Measurements from ENCODE around the gene AXIN1. TPM values are rescaled to one million over a fixed set of nuclear protein-coding genes. Genes with fewer than 3 reads are reported as not detected.
A peak's percentile ranks its signal among the peaks of the same experiment; 100 is the strongest.

AXIN1 gene
- total and polyA plus RNA-seq, 2 donors = 20.0 to 24.1 TPM

GRCh38 chr16:285146-286055 is 67.1 kb downstream of the AXIN1 start:
- 95% methylated on average over 48 of the region's 48 CpGs for WGBS
- Histone ChIP-seq H3K4me1 (ENCODE audit: control insufficient read depth in 2 of 2, insufficient read depth in 2 of 2, low read length in 2 of 2) (no peaks in the 10 kb centered on the region), H3K27me3 (ENCODE audit: control insufficient read depth in 2 of 2, insufficient read depth in 1 of 2, low read length in 1 of 2) (peaks cover 20 to 30% of the 10 kb centered on the region in 2 donors), H3K4me3 (ENCODE audit: low read length in 2 of 2) (no peak overlapping the region), H3K27ac (ENCODE audit: low read depth in 1 of 2, low read length in 1 of 2) (no peak overlapping the region), H3K9me3 (ENCODE audit: control insufficient read depth in 2 of 2, insufficient read depth in 1 of 2, low read length in 1 of 2) (peaks cover 0 to 21% of the 10 kb centered on the region in 2 donors), H3K36me3 (ENCODE audit: control insufficient read depth in 2 of 2, insufficient read depth in 2 of 2, low read length in 1 of 2) (peaks cover 27 to 36% of the 10 kb centered on the region in 2 donors)
- DNase-seq (ENCODE audit: low read depth in 6 of 9, low spot score in 9 of 9) = no peak

- peaks cover 30 to 37% of the 10 kb centered on the region in 2 donors for H3K27me3 ChIP-seq (ENCODE audit: control insufficient read depth in 2 of 2, insufficient read depth in 1 of 2, low read length in 1 of 2)
- peaks cover 19 to 32% of the 10 kb centered on the region in 2 donors for H3K36me3 ChIP-seq (ENCODE audit: control insufficient read depth in 2 of 2, insufficient read depth in 2 of 2, low read length in 1 of 2)
- no peak for DNase-seq (ENCODE audit: low read depth in 6 of 9, low spot score in 9 of 9)
- H3K4me1 ChIP-seq (ENCODE audit: control insufficient read depth in 2 of 2, insufficient read depth in 2 of 2, low read length in 2 of 2) = no peaks in the 10 kb centered on the region
- no peak overlapping the region for H3K27ac ChIP-seq (ENCODE audit: low read depth in 1 of 2, low read length in 1 of 2)
- H3K4me3 ChIP-seq (ENCODE audit: low read length in 2 of 2) = no peak overlapping the region
- H3K9me3 ChIP-seq (ENCODE audit: control insufficient read depth in 2 of 2, insufficient read depth in 1 of 2, low read length in 1 of 2) = peaks cover 0 to 21% of the 10 kb centered on the region in 2 donors
- WGBS = 94% methylated on average over 52 of the region's 52 CpGs
These were observed 68.1 kb downstream of the AXIN1 start for GRCh38 chr16:284204-285120.

- no peak for DNase-seq (ENCODE audit: low read depth in 6 of 9, low spot score in 9 of 9)
- peaks cover 9 to 19% of the 10 kb centered on the region in 2 donors for H3K36me3 ChIP-seq (ENCODE audit: control insufficient read depth in 2 of 2, insufficient read depth in 2 of 2, low read length in 1 of 2)
- no peak within 1 kb of the TSS for H3K4me3 ChIP-seq (ENCODE audit: low read length in 2 of 2)
- peaks cover 38 to 49% of the 10 kb centered on the region in 2 donors for H3K27me3 ChIP-seq (ENCODE audit: control insufficient read depth in 2 of 2, insufficient read depth in 1 of 2, low read length in 1 of 2)
- whole genome bisulfite sequencing = 90% methylated on average over 25 of the region's 25 CpGs
- H3K27ac ChIP-seq (ENCODE audit: low read depth in 1 of 2, low read length in 1 of 2) = no peak within 1 kb of the TSS
- H3K9me3 ChIP-seq (ENCODE audit: control insufficient read depth in 2 of 2, insufficient read depth in 1 of 2, low read length in 1 of 2) = peaks cover 0 to 21% of the 10 kb centered on the region in 2 donors
- H3K4me1 ChIP-seq (ENCODE audit: control insufficient read depth in 2 of 2, insufficient read depth in 2 of 2, low read length in 2 of 2) = no peaks in the 10 kb centered on the region
These were observed 69.3 kb downstream of the AXIN1 start, which contains the start of gene PDIA2 for GRCh38 chr16:283033-283805. TSS of gene PDIA2 (plus strand) at chr16:283164. CDS start at chr16:283170, 6 bp downstream.

DNA sequence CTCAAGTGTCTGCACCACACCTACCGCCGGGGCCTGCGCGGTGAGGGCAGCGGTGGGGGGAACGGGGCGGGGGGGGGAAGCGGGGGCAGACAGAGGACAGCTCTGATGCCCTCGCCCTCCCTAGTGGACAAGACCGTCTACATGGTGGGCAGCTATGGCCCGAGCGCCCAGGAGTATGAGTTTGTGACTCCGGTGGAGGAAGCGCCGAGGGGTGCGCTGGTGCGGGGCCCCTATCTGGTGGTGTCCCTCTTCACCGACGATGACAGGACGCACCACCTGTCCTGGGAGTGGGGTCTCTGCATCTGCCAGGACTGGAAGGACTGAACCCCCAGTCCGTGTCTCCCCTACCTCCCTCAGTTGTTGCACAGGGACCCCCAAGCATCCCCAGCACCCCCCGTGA is 70.0 kb downstream of the AXIN1 start:
- no peak overlapping the region for H3K4me3 ChIP-seq (ENCODE audit: low read length in 2 of 2)
- WGBS = 92% methylated on average over 22 of the region's 22 CpGs
- peaks cover 5 to 12% of the 10 kb centered on the region in 2 donors for H3K36me3 ChIP-seq (ENCODE audit: control insufficient read depth in 2 of 2, insufficient read depth in 2 of 2, low read length in 1 of 2)
- peaks cover 0 to 19% of the 10 kb centered on the region in 2 donors for H3K9me3 ChIP-seq (ENCODE audit: control insufficient read depth in 2 of 2, insufficient read depth in 1 of 2, low read length in 1 of 2)
- no peak for DNase-seq (ENCODE audit: low read depth in 6 of 9, low spot score in 9 of 9)
- H3K27me3 ChIP-seq (ENCODE audit: control insufficient read depth in 2 of 2, insufficient read depth in 1 of 2, low read length in 1 of 2) = peaks cover 38 to 56% of the 10 kb centered on the region in 2 donors
- no peak overlapping the region for H3K27ac ChIP-seq (ENCODE audit: low read depth in 1 of 2, low read length in 1 of 2)
- H3K4me1 ChIP-seq (ENCODE audit: control insufficient read depth in 2 of 2, insufficient read depth in 2 of 2, low read length in 2 of 2) = no peaks in the 10 kb centered on the region

DNA sequence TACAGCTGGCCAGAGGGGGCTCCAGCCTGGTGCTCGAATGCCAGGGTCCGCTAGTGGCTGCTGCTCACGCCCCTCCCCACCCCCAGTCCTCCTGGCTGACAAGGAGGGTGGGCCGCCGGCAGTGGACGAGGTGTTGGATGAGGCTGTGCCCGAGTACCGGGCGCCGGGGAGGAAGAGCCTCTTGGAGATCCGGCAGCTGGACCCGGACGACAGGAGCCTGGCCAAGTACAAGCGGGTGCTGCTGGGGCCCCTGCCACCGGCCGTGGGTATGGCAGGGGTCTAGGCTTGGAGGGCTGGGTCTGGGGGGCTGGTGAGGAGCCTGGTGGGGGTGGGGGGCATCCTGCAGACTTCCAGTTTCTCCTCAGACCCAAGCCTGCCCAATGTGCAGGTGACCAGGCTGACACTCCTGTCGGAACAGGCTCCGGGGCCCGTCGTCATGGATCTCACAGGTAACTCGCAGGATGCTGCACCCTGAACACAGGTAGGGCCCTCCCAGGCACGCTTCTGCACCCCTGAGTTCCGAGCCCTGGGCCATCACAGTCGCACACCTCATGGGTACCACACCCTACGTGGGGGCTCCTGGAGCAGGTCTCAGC is 70.8 kb downstream of the AXIN1 start:
- Histone ChIP-seq H3K27me3 (ENCODE audit: control insufficient read depth in 2 of 2, insufficient read depth in 1 of 2, low read length in 1 of 2) (peaks cover 38 to 64% of the 10 kb centered on the region in 2 donors), H3K4me3 (ENCODE audit: low read length in 2 of 2) (no peak overlapping the region), H3K9me3 (ENCODE audit: control insufficient read depth in 2 of 2, insufficient read depth in 1 of 2, low read length in 1 of 2) (peaks cover 0 to 13% of the 10 kb centered on the region in 2 donors), H3K4me1 (ENCODE audit: control insufficient read depth in 2 of 2, insufficient read depth in 2 of 2, low read length in 2 of 2) (no peaks in the 10 kb centered on the region), H3K36me3 (ENCODE audit: control insufficient read depth in 2 of 2, insufficient read depth in 2 of 2, low read length in 1 of 2) (peaks cover 3 to 5% of the 10 kb centered on the region in 2 donors), H3K27ac (ENCODE audit: low read depth in 1 of 2, low read length in 1 of 2) (no peak overlapping the region)
- WGBS = 78% methylated on average over 25 of the region's 25 CpGs
- no peak for DNase-seq (ENCODE audit: low read depth in 6 of 9, low spot score in 9 of 9)

DNA sequence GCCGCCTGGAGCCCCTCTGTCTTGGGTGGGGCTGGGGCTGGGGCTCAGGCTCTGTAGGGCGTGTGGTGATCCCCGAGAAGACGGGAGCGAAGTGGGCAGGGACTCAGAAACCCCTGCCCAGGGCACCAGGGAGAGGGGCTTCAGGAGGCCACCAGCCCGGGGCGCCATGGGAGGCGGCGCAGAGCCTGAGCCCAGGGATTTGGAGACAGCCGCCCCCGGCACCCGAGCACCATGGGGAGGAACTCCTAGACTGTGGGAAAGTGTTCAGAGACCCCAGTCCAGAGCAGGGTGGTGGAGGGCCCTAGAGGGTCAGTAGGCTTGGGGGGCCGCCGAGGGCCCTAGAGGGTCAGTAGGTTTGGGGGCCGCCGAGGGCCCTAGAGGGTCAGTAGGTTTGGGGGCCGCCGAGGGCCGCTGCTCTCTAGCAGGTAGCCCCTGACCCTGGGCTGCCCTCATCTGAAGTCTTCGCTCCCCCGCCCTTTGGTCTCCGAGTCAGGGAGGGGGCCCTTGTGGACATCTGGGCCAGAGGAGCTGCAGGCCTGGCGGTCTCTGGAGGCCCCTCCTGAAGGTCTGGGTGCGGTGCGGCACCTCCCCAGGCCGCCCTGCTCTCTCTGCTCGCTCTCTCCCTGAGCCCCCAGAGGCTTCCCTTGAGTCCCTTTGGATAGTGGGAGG is 71.4 kb downstream of the AXIN1 start:
- WGBS = 55% methylated on average over 27 of the region's 27 CpGs
- no peak overlapping the region for H3K4me3 ChIP-seq (ENCODE audit: low read length in 2 of 2)
- H3K27ac ChIP-seq (ENCODE audit: low read depth in 1 of 2, low read length in 1 of 2) = no peak overlapping the region
- no peak for DNase-seq (ENCODE audit: low read depth in 6 of 9, low spot score in 9 of 9)
- peaks cover 45 to 70% of the 10 kb centered on the region in 2 donors for H3K27me3 ChIP-seq (ENCODE audit: control insufficient read depth in 2 of 2, insufficient read depth in 1 of 2, low read length in 1 of 2)
- H3K9me3 ChIP-seq (ENCODE audit: control insufficient read depth in 2 of 2, insufficient read depth in 1 of 2, low read length in 1 of 2) = peaks cover 0 to 7% of the 10 kb centered on the region in 2 donors
- no peaks in the 10 kb centered on the region for H3K36me3 ChIP-seq (ENCODE audit: control insufficient read depth in 2 of 2, insufficient read depth in 2 of 2, low read length in 1 of 2)
- H3K4me1 ChIP-seq (ENCODE audit: control insufficient read depth in 2 of 2, insufficient read depth in 2 of 2, low read length in 2 of 2) = no peaks in the 10 kb centered on the region

- Histone ChIP-seq H3K36me3 (ENCODE audit: control insufficient read depth in 2 of 2, insufficient read depth in 2 of 2, low read length in 1 of 2) (no peaks in the 10 kb centered on the region), H3K4me1 (ENCODE audit: control insufficient read depth in 2 of 2, insufficient read depth in 2 of 2, low read length in 2 of 2) (no peaks in the 10 kb centered on the region), H3K9me3 (ENCODE audit: control insufficient read depth in 2 of 2, insufficient read depth in 1 of 2, low read length in 1 of 2) (peaks cover 0 to 7% of the 10 kb centered on the region in 2 donors), H3K27me3 (ENCODE audit: control insufficient read depth in 2 of 2, insufficient read depth in 1 of 2, low read length in 1 of 2) (peaks cover 51 to 74% of the 10 kb centered on the region in 2 donors), H3K4me3 (ENCODE audit: low read length in 2 of 2) (peak within 1 kb of the TSS in 1 of 2 donors; percentile 18), H3K27ac (ENCODE audit: low read depth in 1 of 2, low read length in 1 of 2) (no peak within 1 kb of the TSS)
- 2% methylated on average over 54 of the region's 54 CpGs for WGBS
- DNase-seq (ENCODE audit: low read depth in 6 of 9, low spot score in 9 of 9) = no peak
These were observed 72.0 kb downstream of the AXIN1 start, which contains the start of gene ARHGDIG for GRCh38 chr16:280552-280951. TSS of gene ARHGDIG (plus strand) at chr16:280591. CDS start at chr16:280681, 90 bp downstream.

Data from thymus (tissue), 11 donors.